Ascending aorta (tissue), 2 donors: ENCODE measurements around the gene MOSMO. TPM values are rescaled to one million over a fixed set of nuclear protein-coding genes. Genes with fewer than 3 reads are reported as not detected.

Experiments
- DNase-seq, 2 donors: peaks; one replicate each; pipeline ENCODE4 v3.0.0-alpha.2; 2019; ENCODE audit warnings: low spot score in 2 of 2
- H3K27ac ChIP-seq, 2 donors: fragments of 200-600 bp; sonication (generic); one replicate each; pipeline ENCODE4 v1.5.1; 2016 to 2017; ENCODE audit warnings: mild to moderate bottlenecking in 1 of 2
- H3K27me3 ChIP-seq: fragments of 200-600 bp; sonication (generic); one replicate; pipeline ENCODE4 v1.5.1; 2017
- H3K36me3 ChIP-seq, 2 donors: fragments of 200-600 bp; sonication (generic); one replicate each; pipeline ENCODE4 v1.5.1; 2016
- H3K4me1 ChIP-seq, 2 donors: fragments of 200-600 bp; sonication (generic); one replicate each; pipeline ENCODE4 v1.5.1; 2016 to 2017; ENCODE audit warnings: mild to moderate bottlenecking in 1 of 2
- H3K4me3 ChIP-seq, 2 donors: fragments of 200-600 bp; sonication (generic); one replicate each; pipeline ENCODE4 v1.5.1; 2016 to 2017; ENCODE audit warnings: mild to moderate bottlenecking in 1 of 2
- H3K9me3 ChIP-seq, 2 donors: fragments of 200-600 bp; sonication (generic); one replicate each; pipeline ENCODE4 v1.5.1; 2016
- CTCF ChIP-seq, 3 experiments: fragments of 200-600 bp in 2 of 3; fragments of 450-650 bp in 1 of 3; sonication (generic) in 2 of 3; IDR thresholded peaks; one replicate each; pipeline ENCODE4 v1.5.1; 2016 to 2019; ENCODE audit warnings: antibody characterized with exemption in 3 of 3, mild to moderate bottlenecking in 1 of 3, moderate library complexity in 1 of 3
- intact Hi-C: fragments of 100-400 bp; cut with DNase I; formaldehyde crosslinking; loops from one replicate; pipeline ENCODE4 v1.15.1; 2023
- total RNA-seq: library from RNA; depleted of rRNA; stranded (reverse); fragments of >200 nt; gene quantifications from one replicate; pipeline ENCODE4 v1.1.0, GENCODE V29; 2016

Gene MOSMO
- total RNA-seq, 1 donor from 2014 or later: 3.6 TPM

DNA sequence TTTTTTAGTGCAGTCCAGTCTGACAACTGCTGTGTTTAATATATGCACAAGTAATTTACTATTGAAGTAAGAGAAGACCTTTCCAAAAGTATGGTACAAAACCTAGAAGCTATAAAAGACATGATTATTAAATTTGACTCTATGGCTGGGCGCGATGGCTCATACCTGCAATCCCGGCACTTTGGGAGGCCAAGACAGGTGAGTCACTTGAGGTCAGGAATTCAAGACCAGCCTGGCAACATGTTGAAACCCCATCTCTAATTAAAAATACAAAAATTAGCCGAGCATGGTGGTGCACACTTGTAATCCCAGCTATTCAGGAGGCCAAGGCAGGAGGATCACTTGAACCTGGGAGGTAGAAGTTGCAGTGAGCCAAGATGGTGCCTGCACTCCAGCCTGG, 43.1 kb downstream of the MOSMO start:
- H3K4me1 ChIP-seq: no peaks in the 10 kb centered on the region
- H3K27me3 ChIP-seq: no peaks in the 10 kb centered on the region
- intact Hi-C loops: no loop called here
- DNase-seq: no peak
- no peak overlapping the region for H3K27ac ChIP-seq
- no peaks in the 10 kb centered on the region for H3K9me3 ChIP-seq
- H3K36me3 ChIP-seq: no peaks in the 10 kb centered on the region
- no peak overlapping the region for H3K4me3 ChIP-seq
- TF ChIP-seq CTCF (IDR thresholded peaks at IDR 0.05): no peak

- H3K27ac ChIP-seq: no peak overlapping the region
- DNase-seq: no peak
- intact Hi-C loops: no loop called here
- TF ChIP-seq CTCF (IDR thresholded peaks at IDR 0.05): no peak
- H3K36me3 ChIP-seq: no peaks in the 10 kb centered on the region
- H3K4me1 ChIP-seq: no peaks in the 10 kb centered on the region
- no peaks in the 10 kb centered on the region for H3K9me3 ChIP-seq
- no peak overlapping the region for H3K4me3 ChIP-seq
- H3K27me3 ChIP-seq: no peaks in the 10 kb centered on the region
Measured at GRCh38 chr16:22052980-22053379, 45.1 kb downstream of the MOSMO start.

- DNase-seq: no peak
Measured at GRCh38 chr16:22053921-22054341, 46.0 kb downstream of the MOSMO start.

GRCh38 chr16:22054847-22055590, 47.1 kb downstream of the MOSMO start:
- Histone ChIP-seq H3K27ac (no peak overlapping the region), H3K9me3 (no peaks in the 10 kb centered on the region), H3K4me1 (no peaks in the 10 kb centered on the region), H3K4me3 (no peak overlapping the region), H3K36me3 (no peaks in the 10 kb centered on the region), H3K27me3 (no peaks in the 10 kb centered on the region)
- DNase-seq: no peak
- intact Hi-C loops: no loop called here
- TF ChIP-seq CTCF (IDR thresholded peaks at IDR 0.05): no peak

More at GRCh38 chr16:22053921-22054341, 46.0 kb downstream of the MOSMO start:
- H3K9me3 ChIP-seq: no peaks in the 10 kb centered on the region
- intact Hi-C loops: no loop called here
- no peak overlapping the region for H3K4me3 ChIP-seq
- H3K27me3 ChIP-seq: no peaks in the 10 kb centered on the region
- H3K27ac ChIP-seq: no peak overlapping the region
- no peaks in the 10 kb centered on the region for H3K4me1 ChIP-seq
- H3K36me3 ChIP-seq: no peaks in the 10 kb centered on the region
- no peak for TF ChIP-seq CTCF (IDR thresholded peaks at IDR 0.05)

DNA sequence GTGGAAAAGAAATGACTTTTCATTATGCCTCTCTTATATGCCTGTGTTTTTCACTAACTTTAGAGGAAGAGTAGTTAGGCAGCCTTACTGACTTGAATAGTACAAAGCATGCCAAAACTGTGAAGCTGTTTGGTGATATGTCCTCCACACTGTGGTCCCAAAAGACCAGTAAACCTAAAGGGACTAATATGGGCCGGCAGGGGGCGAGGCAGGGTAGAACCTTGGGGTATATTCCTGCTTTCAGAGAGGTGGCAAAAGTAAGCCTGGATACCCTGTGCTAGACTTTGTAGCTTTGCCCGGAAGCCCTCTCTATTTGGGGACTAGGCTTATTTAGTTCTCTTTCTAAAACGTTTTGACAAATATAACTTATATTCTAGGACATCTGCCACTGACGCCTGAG, 48.0 kb downstream of the MOSMO start:
- Histone ChIP-seq H3K4me1 (no peaks in the 10 kb centered on the region), H3K9me3 (no peaks in the 10 kb centered on the region), H3K4me3 (no peak overlapping the region), H3K27ac (no peak overlapping the region), H3K27me3 (no peaks in the 10 kb centered on the region), H3K36me3 (no peaks in the 10 kb centered on the region)
- intact Hi-C loops: no loop called here
- no peak for DNase-seq
- TF ChIP-seq CTCF (IDR thresholded peaks at IDR 0.05): no peak
